Right lobe of liver (tissue), 4 donors: Measurements from ENCODE around the gene AKT1S1.

Experiments
- CTCF ChIP-seq, 4 donors: fragments of 200-600 bp in 3 of 4; fragments of 450-650 bp in 1 of 4; IDR thresholded peaks; one replicate each; pipeline versions ENCODE4 v1.5.1 to v1.8.0; 2016 to 2022; ENCODE audit warnings: antibody characterized with exemption in 4 of 4, mild to moderate bottlenecking in 2 of 4
- POLR2A ChIP-seq: fragments of 450-650 bp; IDR thresholded peaks from one replicate; pipeline ENCODE4 v1.6.1; 2017; ENCODE audit warnings: antibody characterized with exemption, mild to moderate bottlenecking
- donor health status: DM: no; HTN: no; CAD: no.
- donor health status: DM: no; HTN: no; CAD: no.
- donor health status: DM: no; HTN: yes; CAD: no.

- TF ChIP-seq CTCF (IDR thresholded peaks at IDR 0.05) (no peak), POLR2A (no peak)
Measured at GRCh38 chr19:49880162-49880869, 3.2 kb upstream of the AKT1S1 start.
